Panc1 (cell line): ENCODE results near the gene GALNT9. TPM values are rescaled to one million over a fixed set of nuclear protein-coding genes. Genes with fewer than 3 reads are reported as not detected.

Source experiments
- ATAC-seq: fragments of 200-7000 bp; cut with Tn5 transposase; 2 replicates; pipeline ENCODE4 v1.9.1; 2020; ENCODE audit warnings: mild to moderate bottlenecking, moderate library complexity
- BruUV-seq: library from RNA; stranded (reverse); fragments of 400-500 nt; replicated peaks from 2 replicates; lab custom pipeline; 2021; lab: Mats Ljungman, UMichigan
- CTCF ChIA-PET: fragments of 300-600 bp; sonication (Branson Sonifier 250); formaldehyde crosslinking; loops from one replicate; lab custom pipeline; 2022; ENCODE audit warnings: antibody characterized with exemption; lab: Charles Lee
- POLR2A ChIA-PET: fragments of 300-600 bp; sonication (Branson Sonifier 250); formaldehyde crosslinking; loops from one replicate; lab custom pipeline; 2022; ENCODE audit warnings: antibody characterized with exemption; lab: Charles Lee
- DNase-seq: peaks from one replicate; pipeline ENCODE4 v3.0.0-alpha.2; 2010; ENCODE audit warnings: low read depth, low spot score
- H3K27ac ChIP-seq: 2 replicates; pipeline ENCODE4 v1.5.1; 2011; ENCODE audit warnings: mild to moderate bottlenecking, low read length, inconsistent platforms
- H3K27me3 ChIP-seq: fragments of 200-500 bp; sonication (Bioruptor generic); 2 replicates; pipeline ENCODE4 v1.6.0; 2014; ENCODE audit warnings: low read length, inconsistent platforms; ENCODE audit not compliant: control insufficient read depth, insufficient read depth
- H3K36me3 ChIP-seq: fragments of 200-500 bp; sonication (Bioruptor generic); 2 replicates; pipeline ENCODE4 v1.5.1; 2014; ENCODE audit warnings: inconsistent platforms, mild to moderate bottlenecking, low read length, moderate library complexity; ENCODE audit not compliant: control insufficient read depth, insufficient read depth
- H3K4me1 ChIP-seq: 2 replicates; pipeline ENCODE4 v1.5.1; 2011; ENCODE audit warnings: inconsistent platforms, mild to moderate bottlenecking, low read length, moderate library complexity; ENCODE audit not compliant: control insufficient read depth, insufficient read depth
- H3K4me3 ChIP-seq, 2 experiments: 2 replicates each; pipeline ENCODE4 v1.5.1; 2011 to 2012; ENCODE audit warnings: low read depth in 2 of 2, low read length in 2 of 2, mild to moderate bottlenecking in 2 of 2, inconsistent platforms in 1 of 2, moderate library complexity in 1 of 2
- H3K9me3 ChIP-seq: fragments of 200-500 bp; sonication (Bioruptor generic); 2 replicates; pipeline ENCODE4 v1.5.1; 2014; ENCODE audit warnings: low read depth, mild to moderate bottlenecking, inconsistent platforms, low read length, moderate library complexity; ENCODE audit not compliant: control insufficient read depth, insufficient read depth
- CTCF ChIP-seq: fragments of 450-650 bp; IDR thresholded peaks from 2 replicates; pipeline ENCODE4 v1.5.1; 2017; ENCODE audit warnings: mild to moderate bottlenecking
- POLR2AphosphoS5 ChIP-seq: IDR thresholded peaks from 2 replicates; pipeline ENCODE4 v1.6.1; 2012; ENCODE audit warnings: mild to moderate bottlenecking, low read depth, low read length, moderate library complexity
- REST ChIP-seq, 2 experiments: IDR thresholded peaks; 2 replicates each; pipeline ENCODE4 v1.6.1; 2011 to 2012; ENCODE audit warnings: low read depth in 2 of 2, control low read depth in 1 of 2, low read length in 1 of 2, mild to moderate bottlenecking in 1 of 2, moderate library complexity in 1 of 2; ENCODE audit not compliant: insufficient read depth in 1 of 2
- SIN3A ChIP-seq: IDR thresholded peaks from 2 replicates; pipeline ENCODE4 v1.6.1; 2012; ENCODE audit warnings: low read depth, mild to moderate bottlenecking, low read length, moderate library complexity, borderline replicate concordance; ENCODE audit not compliant: insufficient read depth
- TCF7L2 ChIP-seq: IDR thresholded peaks from 2 replicates; pipeline ENCODE4 v1.6.1; 2011; ENCODE audit warnings: mild to moderate bottlenecking, low read depth, low read length, inconsistent platforms
- in situ Hi-C: cut with HindIII; loops from 2 replicates; pipeline ENCODE4 v1.10.0; 2016; ENCODE audit warnings: low sequenced_read_pairs, low pct_unique_long_range_greater_than_20kb
- intact Hi-C: fragments of 100-400 bp; cut with micrococcal nuclease; formaldehyde crosslinking; loops from one replicate; pipeline ENCODE4 v1.10.0; 2022; ENCODE audit not compliant: unreplicated experiment
- total RNA-seq: library from RNA; stranded (reverse); gene quantifications from one replicate; pipeline ENCODE4 v1.2.1, GENCODE V29; 2021; ENCODE audit not compliant: unreplicated experiment

The GALNT9 gene
- total RNA-seq, 1 experiment from 2014 or later: 0.33 TPM

GRCh38 chr12:132356691-132357622, 27.6 kb upstream of the GALNT9 start:
- ChIA-PET CTCF (no interaction called here), POLR2A (no interaction called here)
- no peaks in the 10 kb centered on the region for H3K36me3 ChIP-seq
- H3K27me3 ChIP-seq: no peaks in the 10 kb centered on the region
- in situ Hi-C loops (no loop called here), intact Hi-C loops (no loop called here)
- H3K4me3 ChIP-seq: peak overlapping the region in 1 of 2 experiments; percentile 7; a peak in 1 of 4 replicates
- H3K27ac ChIP-seq: no peak overlapping the region
- BruUV-seq: no TSS peak
- DNase-seq (no peak), ATAC-seq (peak; percentile 89)
- peaks cover 3% of the 10 kb centered on the region; the same call in 1 of the 2 replicates for H3K4me1 ChIP-seq
- TF ChIP-seq TCF7L2: no peak
- no peak for TF ChIP-seq SIN3A
- no peaks in the 10 kb centered on the region for H3K9me3 ChIP-seq

GRCh38 chr12:132355742-132356681, 26.6 kb upstream of the GALNT9 start:
- intact Hi-C loops (no loop called here), in situ Hi-C loops (no loop called here)
- H3K36me3 ChIP-seq: no peaks in the 10 kb centered on the region
- H3K4me3 ChIP-seq: no peak overlapping the region
- H3K27me3 ChIP-seq: no peaks in the 10 kb centered on the region
- no peak overlapping the region for H3K27ac ChIP-seq
- BruUV-seq: no TSS peak
- no peaks in the 10 kb centered on the region for H3K9me3 ChIP-seq
- POLR2A ChIA-PET: no interaction called here
- CTCF ChIA-PET: no interaction called here
- peaks cover 3% of the 10 kb centered on the region; the same call in 1 of the 2 replicates for H3K4me1 ChIP-seq
- no peak for DNase-seq
- TF ChIP-seq REST (IDR thresholded peaks at IDR 0.05; ENCODE audit: insufficient read depth in 1 of 2, low read depth in 2 of 2, low read length in 1 of 2) (no peak), SIN3A (no peak), POLR2AphosphoS5 (no peak), TCF7L2 (no peak), CTCF (no peak)
- ATAC-seq: no peak
